ENCODE data around the gene TEAD3.

Gene TEAD3

DNA sequence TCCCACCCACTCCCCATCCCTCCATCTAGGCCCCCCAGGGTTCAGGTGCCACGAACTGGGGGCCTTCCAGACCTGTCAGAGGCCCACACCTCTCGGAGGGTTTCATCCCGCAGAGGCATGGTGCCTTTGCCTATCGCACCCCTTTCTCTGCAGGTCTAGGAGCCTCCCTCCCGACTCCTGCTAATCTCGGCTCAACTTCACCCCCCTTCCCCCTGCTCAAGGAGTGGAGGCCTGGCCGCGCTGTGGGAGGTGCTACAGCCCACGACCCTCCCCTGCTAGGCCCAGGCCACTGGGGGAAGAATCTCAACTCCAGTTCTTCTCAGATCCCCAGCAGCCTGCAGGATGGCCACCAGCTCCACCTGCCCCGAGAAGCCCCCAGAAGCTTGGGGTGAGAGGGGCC is 15.9 kb upstream of the TEAD3 start, which contains the start of gene TULP1:
Gene TULP1, minus strand, starts transcription at position 157 of the 400 bp plus-strand sequence. Its CDS starts 38 bp downstream, at position 119.
- no peak for DNase-seq (ENCODE audit: low spot score)

DNA sequence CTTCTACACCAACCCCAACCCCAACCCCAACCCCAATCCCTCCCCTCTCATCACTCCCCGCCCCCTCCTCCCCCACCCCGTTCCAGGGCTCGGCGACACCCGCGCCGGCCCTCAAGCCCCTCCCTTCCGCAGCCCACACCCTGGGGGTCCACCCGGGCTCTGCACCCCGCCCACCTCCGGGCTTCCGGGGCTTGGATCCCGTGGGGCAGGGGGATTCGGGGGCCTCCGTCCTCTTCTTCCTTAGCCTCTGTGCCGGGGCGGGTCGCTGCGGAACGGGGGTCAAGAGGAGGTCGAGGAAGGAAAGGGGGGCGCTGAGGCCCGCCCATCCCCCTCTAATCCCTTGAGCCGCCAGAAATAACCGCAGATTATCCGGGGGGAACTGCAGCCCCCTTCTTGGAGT is 15.1 kb upstream of the TEAD3 start:
- DNase-seq (ENCODE audit: low spot score), result no peak

GRCh38 chr6:35511562-35511941 is 14.7 kb upstream of the TEAD3 start:
- DNase-seq (ENCODE audit: low spot score), result no peak

GRCh38 chr6:35510916-35511561 is 14.2 kb upstream of the TEAD3 start:
- no peak for DNase-seq (ENCODE audit: low spot score)

- DNase-seq (ENCODE audit: low spot score), result no peak
Measured at GRCh38 chr6:35508542-35508941, 11.7 kb upstream of the TEAD3 start.

- no peak for DNase-seq (ENCODE audit: low spot score)
Measured at GRCh38 chr6:35508027-35508426, 11.1 kb upstream of the TEAD3 start.

- no peak for DNase-seq (ENCODE audit: low spot score)
Measured at GRCh38 chr6:35507221-35507620, 10.3 kb upstream of the TEAD3 start.

DNA sequence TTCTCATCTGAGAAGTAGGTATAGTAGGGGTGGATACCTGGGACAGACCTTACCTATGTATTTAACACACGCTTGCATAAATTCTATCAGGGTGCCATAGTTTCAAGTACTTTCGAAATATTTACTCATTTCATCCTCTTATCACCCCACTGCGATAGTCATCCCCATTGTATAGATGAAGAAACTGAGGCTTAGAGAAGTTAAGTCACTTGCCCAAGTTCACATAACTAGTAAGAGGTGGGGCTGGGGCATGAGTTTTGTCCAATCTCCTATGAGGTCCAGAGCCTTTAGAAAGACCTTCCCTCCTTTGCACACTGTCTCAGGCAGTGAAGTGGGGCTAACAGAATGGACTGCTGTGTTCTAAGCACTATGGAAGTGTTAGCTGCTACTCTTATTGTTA is 9.7 kb upstream of the TEAD3 start:
- DNase-seq (ENCODE audit: low spot score), result no peak

DNA sequence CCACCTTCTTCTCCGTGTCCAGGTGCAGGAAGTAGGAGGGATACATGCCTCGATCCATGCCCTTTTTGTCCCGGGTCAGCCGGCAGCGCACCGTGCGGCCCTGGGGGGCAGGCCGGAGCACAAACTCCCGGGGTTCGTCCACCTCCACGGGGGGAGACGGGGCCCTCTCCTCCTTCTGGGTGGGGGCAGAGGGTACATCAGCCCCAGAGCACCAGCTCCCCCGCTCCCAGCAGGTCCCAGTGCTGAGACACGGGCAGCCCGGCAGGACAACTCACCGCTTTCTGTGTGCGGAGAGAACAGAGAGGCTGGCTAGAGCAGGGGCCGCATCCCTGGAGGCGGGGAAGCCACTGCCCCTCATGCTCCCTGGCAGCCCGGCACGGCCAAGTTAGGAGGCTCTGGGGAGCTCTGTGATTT is 9.1 kb upstream of the TEAD3 start:
- no peak for DNase-seq (ENCODE audit: low spot score)

DNA sequence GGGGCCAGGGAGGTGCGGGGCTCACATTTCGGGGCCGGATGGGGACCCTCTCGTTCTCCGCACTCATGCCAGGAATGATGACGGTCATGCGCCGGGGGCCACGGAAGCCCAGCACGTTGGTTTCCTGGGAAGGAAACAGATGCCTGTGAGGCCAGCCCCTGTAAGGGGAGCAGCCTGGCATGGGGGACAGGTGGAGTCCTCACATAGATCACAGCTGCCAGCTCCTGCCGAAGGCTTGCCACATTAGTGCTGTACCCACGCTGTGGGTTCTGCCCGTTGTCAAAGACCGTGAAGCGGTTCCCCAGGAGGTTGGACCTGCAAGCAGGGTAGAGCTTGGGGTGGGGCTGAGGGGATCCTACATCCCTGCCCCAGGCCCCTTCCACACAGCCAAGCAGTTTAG is 6.7 kb upstream of the TEAD3 start:
- DNase-seq (ENCODE audit: low spot score), result no peak

GRCh38 chr6:35501784-35502183 is 4.9 kb upstream of the TEAD3 start:
- DNase-seq (ENCODE audit: low spot score), result no peak

DNA sequence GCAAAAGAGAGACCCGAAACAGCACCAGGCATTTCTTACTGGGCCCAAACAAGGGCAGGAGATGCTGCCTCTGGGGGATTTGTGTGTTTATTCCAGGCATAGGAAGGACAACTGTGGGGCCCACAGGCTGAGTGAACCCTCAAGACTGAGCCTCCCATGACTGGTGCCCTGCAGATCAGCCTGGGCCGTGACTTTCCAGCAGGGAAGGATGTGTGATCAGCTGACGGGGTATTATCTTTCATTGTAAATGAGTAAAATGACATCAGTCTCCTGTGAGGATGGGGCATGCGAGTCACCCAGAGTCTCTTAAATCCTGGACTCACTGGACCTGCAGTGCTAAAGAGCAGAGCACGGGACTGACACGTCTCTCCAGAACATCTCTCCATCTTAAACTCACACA is 3.9 kb upstream of the TEAD3 start:
- no peak for DNase-seq (ENCODE audit: low spot score)

GRCh38 chr6:35499372-35499771 is 2.5 kb upstream of the TEAD3 start:
- no peak for DNase-seq (ENCODE audit: low spot score)

- DNase-seq (ENCODE audit: low spot score), result no peak
Measured at GRCh38 chr6:35498422-35499067, 1.7 kb upstream of the TEAD3 start.

DNA sequence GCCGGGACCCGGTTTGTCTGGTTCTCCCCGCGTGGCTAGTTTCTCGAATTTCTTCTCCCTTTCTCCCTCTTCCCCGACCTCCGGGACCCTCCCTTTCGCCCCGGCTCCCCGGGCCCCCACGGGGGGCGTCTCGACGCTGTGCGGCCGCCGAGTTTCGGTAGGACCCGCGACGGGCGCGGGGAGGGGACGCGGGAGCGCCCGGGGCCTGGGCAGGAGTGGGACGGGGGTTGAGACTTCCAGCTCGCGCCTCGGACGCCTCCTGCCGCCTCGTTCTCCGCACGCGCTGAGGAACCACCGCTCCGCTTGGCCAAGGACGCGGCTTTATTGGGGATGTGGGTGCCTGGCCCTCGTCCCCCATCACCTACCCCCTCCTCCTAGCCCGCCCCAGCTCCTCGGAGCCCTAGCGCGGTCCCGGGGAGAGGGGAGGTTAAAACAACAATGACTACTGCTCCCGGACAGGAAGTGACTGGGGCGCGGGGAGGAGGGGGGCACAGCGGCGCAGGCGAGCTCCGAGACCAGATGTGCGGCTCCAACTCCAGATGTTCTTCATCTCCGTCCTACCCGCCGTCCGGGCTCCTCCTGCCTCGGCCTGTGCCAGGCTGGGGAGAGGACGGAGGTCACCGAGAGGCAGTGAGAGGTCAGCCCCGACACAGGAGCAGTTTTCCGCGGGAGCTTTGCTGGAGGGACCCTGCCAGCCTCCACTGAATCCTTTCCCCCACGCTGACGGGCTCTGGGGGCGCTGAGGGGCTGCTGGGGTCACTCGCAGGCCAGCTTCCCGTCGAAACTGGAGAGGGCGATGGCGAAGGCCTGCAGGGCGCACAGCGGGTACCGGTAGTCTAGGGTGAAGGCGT is 917 bp upstream of the TEAD3 start:
- DNase-seq (ENCODE audit: low spot score), result no peak

DNA sequence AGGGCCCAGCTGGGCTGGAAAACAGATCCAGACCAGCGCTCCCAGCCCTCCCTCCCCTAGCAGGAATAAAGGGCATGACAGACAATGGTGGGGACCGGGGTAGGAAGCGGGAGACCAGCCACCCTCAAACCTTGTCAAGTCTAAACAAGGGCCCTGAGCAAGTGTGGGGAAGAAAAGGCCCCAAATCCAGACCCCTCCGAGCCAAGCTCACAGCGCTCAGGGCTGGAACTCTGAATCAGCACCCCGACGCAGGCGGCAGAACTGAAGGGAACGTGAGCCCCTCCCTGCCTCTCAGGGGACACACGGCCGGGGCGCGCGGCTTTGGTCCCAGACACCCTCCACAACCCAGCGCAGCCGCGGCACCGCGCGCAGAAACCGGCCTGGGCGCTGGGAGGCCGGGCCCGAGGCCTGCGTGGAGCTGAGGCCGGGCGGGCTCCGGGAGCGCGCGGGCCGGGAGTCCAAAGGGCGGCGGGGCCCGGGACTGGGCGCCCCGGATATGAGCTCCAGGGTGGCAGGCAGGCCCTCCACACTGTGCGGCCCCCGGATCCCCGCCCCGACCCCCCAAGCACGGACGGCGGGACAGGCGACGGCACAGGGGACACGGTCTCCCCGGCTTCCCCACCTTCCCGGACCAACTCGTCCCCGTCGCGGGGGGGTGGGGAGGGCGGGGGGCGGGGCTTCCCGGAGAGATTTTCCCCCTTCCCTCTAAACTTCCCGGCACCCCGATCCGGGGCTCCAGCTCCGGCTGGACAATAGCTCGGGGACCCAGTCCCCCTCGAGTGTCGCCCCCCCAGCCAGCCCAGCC is 641 bp downstream of the TEAD3 start:
- DNase-seq (ENCODE audit: low spot score), result no peak

DNA sequence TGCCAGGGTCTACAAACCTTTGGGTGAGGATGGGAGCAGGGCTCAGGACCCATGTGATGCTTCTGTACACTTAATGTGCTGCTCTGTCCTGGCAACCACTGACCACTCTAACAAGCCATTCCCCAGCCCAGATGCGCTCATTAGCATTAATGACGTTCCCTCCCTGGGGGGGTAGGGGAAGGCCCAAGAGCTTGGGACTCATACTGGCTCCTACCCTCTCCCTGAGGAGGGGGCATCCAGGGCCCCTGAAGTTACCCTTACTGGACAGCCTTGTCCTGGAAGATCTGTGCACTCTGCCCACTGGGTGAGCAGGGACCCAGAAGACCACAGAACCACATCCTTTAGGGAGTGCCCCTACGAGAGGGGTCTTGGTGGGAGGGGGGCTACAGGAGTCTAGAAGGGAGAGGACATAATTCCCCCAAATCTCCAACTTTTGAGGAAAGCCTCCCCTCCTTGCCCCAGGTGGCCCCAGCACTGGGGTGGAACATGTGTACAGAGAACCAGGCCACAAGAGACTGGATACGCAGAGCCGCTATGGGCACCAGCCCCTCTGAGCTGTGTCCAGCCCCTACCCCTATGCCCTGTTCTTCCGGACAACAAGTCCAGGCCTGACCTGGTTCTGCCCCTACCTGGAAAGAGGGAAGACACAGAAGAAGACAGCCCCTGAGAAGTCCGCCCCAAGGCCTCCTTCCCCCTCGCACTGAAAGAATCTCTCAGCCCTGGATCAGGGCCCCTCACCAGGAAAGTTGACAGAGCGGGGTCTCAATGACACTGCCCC is 1.4 kb downstream of the TEAD3 start:
- DNase-seq (ENCODE audit: low spot score), result no peak

DNA sequence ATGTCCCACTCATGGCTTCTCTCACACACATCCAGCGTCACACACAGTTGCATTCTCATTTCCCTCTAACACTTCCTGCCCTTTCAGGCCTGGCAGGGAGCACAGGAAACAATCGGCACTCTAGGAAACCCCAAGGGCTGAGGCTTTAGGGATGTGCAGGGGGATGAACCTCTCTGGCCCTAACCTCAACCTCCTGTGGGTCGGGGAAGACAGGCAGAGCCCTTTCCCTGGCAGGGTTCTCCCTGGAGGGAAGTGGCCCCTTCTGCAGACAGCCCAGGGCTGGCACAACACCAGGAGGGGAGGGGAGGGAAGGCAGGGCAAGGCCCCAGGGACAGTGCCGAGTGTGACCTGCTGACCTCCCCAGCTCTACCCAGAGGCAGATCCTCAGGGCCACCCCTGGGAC is 2.7 kb downstream of the TEAD3 start:
- peak; percentile 24 for DNase-seq (ENCODE audit: low spot score)

- no peak for DNase-seq (ENCODE audit: low spot score)
Measured at GRCh38 chr6:35493307-35493983, 3.4 kb downstream of the TEAD3 start.

GRCh38 chr6:35492974-35493284 is 4.0 kb downstream of the TEAD3 start:
- DNase-seq (ENCODE audit: low spot score), result no peak
